Activated CD4-positive, alpha-beta T cell treated with anti-CD3 and anti-CD28 coated beads, Interleukin-2, amount 10 ng/mL, durations not matched to agents 7 days and 5 days (primary cell): ENCODE measurements around the gene GLB1L3. TPM values are rescaled to one million over a fixed set of nuclear protein-coding genes. Genes with fewer than 3 reads are reported as not detected.
A peak's percentile ranks its signal among the peaks of the same experiment; 100 is the strongest.

Source experiments
- CTCF ChIA-PET: fragments of 350-600 bp; sonication (Branson Sonifier 250); formaldehyde crosslinking; loops from one replicate; lab custom pipeline; 2021; ENCODE audit warnings: antibody characterized with exemption; lab: Charles Lee
- POLR2A ChIA-PET: fragments of 350-600 bp; sonication (Branson Sonifier 250); formaldehyde crosslinking; loops from one replicate; lab custom pipeline; 2021; ENCODE audit warnings: antibody characterized with exemption; lab: Charles Lee
- DNase-seq: peaks from one replicate; pipeline ENCODE4 v3.0.0-alpha.2; 2020
- H3K27ac Mint-ChIP-seq: one replicate; pipeline ENCODE4 v1.8.0; 2021; ENCODE audit warnings: mild to moderate bottlenecking, moderate library complexity, mixed read lengths
- H3K27me3 Mint-ChIP-seq: one replicate; pipeline ENCODE4 v1.8.0; 2021; ENCODE audit warnings: mixed read lengths
- H3K36me3 Mint-ChIP-seq: one replicate; pipeline ENCODE4 v1.8.0; 2021; ENCODE audit warnings: low read depth, mixed read lengths
- H3K4me1 Mint-ChIP-seq: one replicate; pipeline ENCODE4 v1.8.0; 2021; ENCODE audit warnings: mixed read lengths
- H3K4me3 Mint-ChIP-seq: one replicate; pipeline ENCODE4 v1.8.0; 2021; ENCODE audit warnings: mild to moderate bottlenecking, moderate library complexity, mixed read lengths
- H3K9me3 Mint-ChIP-seq: one replicate; pipeline ENCODE4 v1.8.0; 2021; ENCODE audit warnings: mixed read lengths
- total RNA-seq, 2 experiments: library from RNA; stranded (reverse); gene quantifications; one replicate each; pipeline ENCODE4 v1.2.3, GENCODE V29; 2021

The GLB1L3 gene
- total RNA-seq, 2 experiments from 2014 or later: 6.8 to 7.2 TPM

DNA sequence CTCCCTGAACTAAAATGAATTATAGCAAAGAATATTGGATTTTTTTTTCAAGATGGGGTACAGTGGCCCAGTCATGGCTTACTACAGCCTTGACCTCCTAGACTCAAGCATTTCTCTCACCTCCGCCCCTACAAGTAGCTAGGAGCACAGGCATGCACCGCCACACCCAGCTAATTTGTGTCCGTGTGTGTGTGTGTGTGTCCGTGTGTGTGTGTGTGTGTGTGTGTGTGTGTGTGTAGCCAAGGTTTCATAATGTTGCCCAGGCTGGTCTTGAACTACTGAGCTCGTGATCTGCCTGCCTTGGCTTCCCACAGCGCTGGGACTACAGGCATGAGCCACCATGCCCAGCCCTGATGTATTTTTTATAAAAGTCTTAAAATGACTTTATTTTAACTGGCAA, 35.6 kb upstream of the GLB1L3 start:
- no peaks in the 10 kb centered on the region for H3K4me1 Mint-ChIP-seq
- H3K27me3 Mint-ChIP-seq: no peaks in the 10 kb centered on the region
- POLR2A ChIA-PET: no interaction called here
- no peaks in the 10 kb centered on the region for H3K9me3 Mint-ChIP-seq
- DNase-seq: no peak
- CTCF ChIA-PET: interaction anchor here (1.0 to 2.1 kb wide), 3 partner anchors 9 to 36 kb away, joined by 3 to 6 read pairs (median 6); partner anchors contain the start of genes ACAD8, GLB1L3 and THYN1
- H3K4me3 Mint-ChIP-seq: no peak overlapping the region
- H3K36me3 Mint-ChIP-seq: peaks cover 42% of the 10 kb centered on the region
- no peak overlapping the region for H3K27ac Mint-ChIP-seq

DNA sequence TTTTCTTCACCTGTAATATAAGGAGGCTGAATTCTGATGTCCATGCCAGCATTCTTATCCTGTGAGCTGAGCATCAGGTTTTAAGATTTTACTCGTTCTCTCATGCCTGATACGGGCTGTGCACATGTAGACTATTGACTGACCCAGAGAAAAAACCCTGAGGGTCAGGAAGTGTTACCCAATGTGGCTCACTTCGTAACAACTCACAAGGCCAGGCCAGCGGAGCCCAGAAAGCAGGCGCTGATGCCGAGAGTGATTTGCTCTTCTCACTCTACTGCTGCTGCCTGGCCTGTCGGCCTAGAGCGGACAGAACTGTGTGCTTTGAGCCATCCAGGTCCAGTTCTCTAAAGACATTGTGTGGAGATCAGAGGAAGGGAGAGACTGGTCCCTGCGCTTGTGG, 33.8 kb upstream of the GLB1L3 start:
- DNase-seq: no peak
- H3K36me3 Mint-ChIP-seq: peaks cover 43% of the 10 kb centered on the region
- no peak overlapping the region for H3K27ac Mint-ChIP-seq
- CTCF ChIA-PET: interaction anchor here (2.1 kb wide), 1 partner anchor 10 kb away, joined by 6 read pairs; the partner anchor contains the start of genes ACAD8 and THYN1
- no peaks in the 10 kb centered on the region for H3K4me1 Mint-ChIP-seq
- no peaks in the 10 kb centered on the region for H3K27me3 Mint-ChIP-seq
- H3K4me3 Mint-ChIP-seq: no peak overlapping the region
- H3K9me3 Mint-ChIP-seq: no peaks in the 10 kb centered on the region
- POLR2A ChIA-PET: no interaction called here

DNA sequence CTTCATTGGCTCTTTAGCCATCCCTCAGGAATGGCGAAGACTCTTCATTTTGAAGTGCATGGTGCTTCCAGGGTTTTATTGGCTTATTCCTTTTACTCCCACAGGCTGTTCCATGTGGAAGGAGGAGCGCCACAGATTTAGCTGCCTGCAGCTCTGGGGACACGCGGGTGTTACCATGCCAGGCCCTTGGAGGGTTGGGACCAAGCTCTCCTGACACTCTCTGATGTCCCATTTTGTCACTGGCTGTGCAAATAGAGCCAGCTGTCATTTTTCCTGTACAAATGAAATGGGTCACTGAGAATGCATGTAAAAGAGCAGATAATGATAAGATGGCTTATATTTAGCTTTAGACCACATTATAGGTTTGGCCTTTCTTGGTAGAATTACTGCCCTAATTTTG, 32.3 kb upstream of the GLB1L3 start:
- ChIA-PET POLR2A (no interaction called here), CTCF (interaction anchor here (0.9 to 2.6 kb wide), 6 partner anchors 9 to 32 kb away, joined by 3 to 16 read pairs (median 8); partner anchors contain the start of genes GLB1L3, NCAPD3 and VPS26B)
- Mint-ChIP-seq H3K36me3 (peaks cover 49% of the 10 kb centered on the region), H3K27ac (no peak overlapping the region), H3K9me3 (no peaks in the 10 kb centered on the region), H3K27me3 (no peaks in the 10 kb centered on the region), H3K4me3 (no peak overlapping the region), H3K4me1 (peaks cover 3% of the 10 kb centered on the region)
- DNase-seq: no peak

DNA sequence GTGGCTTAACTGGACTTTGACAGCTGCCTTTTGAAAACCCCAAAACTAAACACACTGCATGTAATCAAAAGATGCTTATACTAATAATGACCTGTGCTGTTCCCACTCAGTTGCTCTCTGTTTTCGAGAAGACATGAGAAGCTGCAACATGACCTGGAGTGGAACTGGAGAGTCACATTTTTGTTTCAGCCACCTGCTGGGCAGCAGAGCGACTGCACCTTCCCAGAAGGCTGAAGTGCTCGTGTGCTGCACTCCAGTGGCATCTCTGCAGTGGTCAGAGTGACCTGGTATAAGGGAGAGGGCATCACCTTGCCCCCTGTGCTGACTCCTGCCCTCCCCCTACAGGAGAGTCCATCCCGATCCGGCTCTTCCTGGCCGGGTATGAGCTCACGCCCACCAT, 31.6 kb upstream of the GLB1L3 start:
- H3K27ac Mint-ChIP-seq: peak overlapping the region; percentile 47
- no peak overlapping the region for H3K4me3 Mint-ChIP-seq
- CTCF ChIA-PET: interaction anchor here (0.9 to 2.6 kb wide), 6 partner anchors 10 to 31 kb away, joined by 3 to 16 read pairs (median 8); partner anchors contain the start of genes GLB1L3, NCAPD3 and VPS26B
- H3K27me3 Mint-ChIP-seq: no peaks in the 10 kb centered on the region
- H3K36me3 Mint-ChIP-seq: peaks cover 48% of the 10 kb centered on the region
- POLR2A ChIA-PET: no interaction called here
- no peaks in the 10 kb centered on the region for H3K9me3 Mint-ChIP-seq
- H3K4me1 Mint-ChIP-seq: peaks cover 8% of the 10 kb centered on the region
- peak; percentile 40 for DNase-seq

DNA sequence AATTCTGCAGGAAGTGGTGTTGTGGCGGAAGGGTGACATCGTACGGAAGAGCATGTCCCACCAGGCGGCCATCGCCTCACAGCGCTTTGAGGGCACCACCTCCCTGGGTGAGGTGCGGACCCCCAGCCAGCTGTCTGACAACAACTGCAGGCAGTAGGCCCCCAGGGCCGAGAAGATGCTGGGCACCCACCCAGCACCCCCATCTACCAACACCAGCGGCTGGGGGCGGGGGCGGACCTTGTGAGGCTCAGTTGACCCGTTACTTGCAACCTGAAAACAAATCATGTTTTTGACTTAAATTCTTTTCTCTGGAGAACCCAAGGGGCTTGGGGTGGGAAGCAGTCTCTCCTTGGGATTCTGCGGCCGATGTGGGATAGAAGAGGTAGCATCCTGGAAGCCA, 30.7 kb upstream of the GLB1L3 start:
- Mint-ChIP-seq H3K4me3 (no peak overlapping the region), H3K27me3 (no peaks in the 10 kb centered on the region), H3K4me1 (peaks cover 8% of the 10 kb centered on the region), H3K9me3 (no peaks in the 10 kb centered on the region), H3K27ac (no peak overlapping the region), H3K36me3 (peaks cover 43% of the 10 kb centered on the region)
- DNase-seq: no peak
- ChIA-PET CTCF (interaction anchor here (0.9 to 2.6 kb wide), 6 partner anchors 11 to 31 kb away, joined by 3 to 16 read pairs (median 8); partner anchors contain the start of genes GLB1L3, NCAPD3 and VPS26B), POLR2A (no interaction called here)

GRCh38 chr11:134246100-134246499, 30.1 kb upstream of the GLB1L3 start:
- peaks cover 8% of the 10 kb centered on the region for H3K4me1 Mint-ChIP-seq
- no peak overlapping the region for H3K4me3 Mint-ChIP-seq
- ChIA-PET POLR2A (no interaction called here), CTCF (no interaction called here)
- H3K27me3 Mint-ChIP-seq: no peaks in the 10 kb centered on the region
- no peak overlapping the region for H3K27ac Mint-ChIP-seq
- no peak for DNase-seq
- no peaks in the 10 kb centered on the region for H3K9me3 Mint-ChIP-seq
- H3K36me3 Mint-ChIP-seq: peaks cover 44% of the 10 kb centered on the region

DNA sequence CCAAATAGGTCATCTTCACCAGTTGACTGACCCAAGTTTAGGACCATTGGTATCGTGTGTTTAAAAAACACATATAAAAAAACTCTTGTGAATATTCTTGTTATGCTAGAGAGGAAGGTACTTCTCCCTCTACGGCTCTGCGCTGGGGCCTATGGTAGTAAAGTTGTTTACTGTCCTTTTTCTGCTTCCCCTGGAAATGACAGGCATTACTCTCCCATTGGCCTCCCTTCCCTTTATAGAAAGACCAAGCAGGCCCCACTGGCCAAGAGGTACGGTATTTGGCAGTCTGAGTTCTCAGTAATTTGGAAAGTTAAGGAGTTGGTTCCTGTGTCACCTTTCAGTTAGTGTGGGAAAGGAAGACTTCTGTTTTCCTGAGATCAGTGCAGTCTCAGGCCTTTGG, 29.5 kb upstream of the GLB1L3 start:
- Mint-ChIP-seq H3K4me3 (no peak overlapping the region), H3K4me1 (peaks cover 11% of the 10 kb centered on the region), H3K27ac (no peak overlapping the region), H3K36me3 (peaks cover 47% of the 10 kb centered on the region), H3K27me3 (no peaks in the 10 kb centered on the region), H3K9me3 (no peaks in the 10 kb centered on the region)
- no peak for DNase-seq
- ChIA-PET POLR2A (no interaction called here), CTCF (no interaction called here)

GRCh38 chr11:134248910-134249480, 27.2 kb upstream of the GLB1L3 start:
- no peak for DNase-seq
- H3K9me3 Mint-ChIP-seq: no peaks in the 10 kb centered on the region
- H3K27me3 Mint-ChIP-seq: no peaks in the 10 kb centered on the region
- peaks cover 20% of the 10 kb centered on the region for H3K4me1 Mint-ChIP-seq
- no peak overlapping the region for H3K4me3 Mint-ChIP-seq
- H3K36me3 Mint-ChIP-seq: peaks cover 37% of the 10 kb centered on the region
- ChIA-PET POLR2A (no interaction called here), CTCF (interaction anchor here (0.8 to 2.0 kb wide), 6 partner anchors 8 to 27 kb away, joined by 3 to 8 read pairs (median 4); partner anchors contain the start of gene GLB1L3)
- peak overlapping the region; percentile 10 for H3K27ac Mint-ChIP-seq

DNA sequence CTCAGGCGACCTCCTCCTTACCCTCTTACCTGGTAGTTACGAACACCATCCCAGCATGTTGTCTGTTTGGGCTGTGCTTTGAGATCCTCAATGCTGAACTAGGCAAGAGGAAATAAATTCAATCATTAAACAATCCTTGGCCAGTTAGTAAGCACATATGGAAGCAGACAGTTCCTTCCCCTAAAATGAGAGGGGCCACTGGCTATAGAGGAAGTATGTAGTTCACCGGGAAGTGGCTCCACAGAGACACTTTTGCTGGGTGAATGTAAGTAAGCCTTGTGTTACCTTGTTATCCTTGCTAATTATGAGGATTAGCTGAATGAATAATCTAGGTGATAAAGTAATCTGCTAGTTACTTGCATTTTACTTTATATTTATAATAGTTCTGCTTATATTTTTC, 25.9 kb upstream of the GLB1L3 start:
- Mint-ChIP-seq H3K4me3 (no peak overlapping the region), H3K27me3 (no peaks in the 10 kb centered on the region), H3K27ac (no peak overlapping the region), H3K4me1 (peaks cover 29% of the 10 kb centered on the region), H3K36me3 (peaks cover 28% of the 10 kb centered on the region), H3K9me3 (no peaks in the 10 kb centered on the region)
- POLR2A ChIA-PET: no interaction called here
- DNase-seq: no peak
- CTCF ChIA-PET: interaction anchor here (2.0 to 2.1 kb wide), 2 partner anchors 10 to 12 kb away, joined by 5 to 6 read pairs; no protein-coding TSS in a partner anchor

GRCh38 chr11:134250675-134251074, 25.5 kb upstream of the GLB1L3 start:
- H3K4me3 Mint-ChIP-seq: no peak overlapping the region
- peaks cover 28% of the 10 kb centered on the region for H3K36me3 Mint-ChIP-seq
- H3K9me3 Mint-ChIP-seq: no peaks in the 10 kb centered on the region
- POLR2A ChIA-PET: no interaction called here
- CTCF ChIA-PET: interaction anchor here (2.1 kb wide), 1 partner anchor 11 kb away, joined by 5 read pairs; no protein-coding TSS in a partner anchor
- no peak overlapping the region for H3K27ac Mint-ChIP-seq
- no peaks in the 10 kb centered on the region for H3K27me3 Mint-ChIP-seq
- no peak for DNase-seq
- H3K4me1 Mint-ChIP-seq: peaks cover 33% of the 10 kb centered on the region

DNA sequence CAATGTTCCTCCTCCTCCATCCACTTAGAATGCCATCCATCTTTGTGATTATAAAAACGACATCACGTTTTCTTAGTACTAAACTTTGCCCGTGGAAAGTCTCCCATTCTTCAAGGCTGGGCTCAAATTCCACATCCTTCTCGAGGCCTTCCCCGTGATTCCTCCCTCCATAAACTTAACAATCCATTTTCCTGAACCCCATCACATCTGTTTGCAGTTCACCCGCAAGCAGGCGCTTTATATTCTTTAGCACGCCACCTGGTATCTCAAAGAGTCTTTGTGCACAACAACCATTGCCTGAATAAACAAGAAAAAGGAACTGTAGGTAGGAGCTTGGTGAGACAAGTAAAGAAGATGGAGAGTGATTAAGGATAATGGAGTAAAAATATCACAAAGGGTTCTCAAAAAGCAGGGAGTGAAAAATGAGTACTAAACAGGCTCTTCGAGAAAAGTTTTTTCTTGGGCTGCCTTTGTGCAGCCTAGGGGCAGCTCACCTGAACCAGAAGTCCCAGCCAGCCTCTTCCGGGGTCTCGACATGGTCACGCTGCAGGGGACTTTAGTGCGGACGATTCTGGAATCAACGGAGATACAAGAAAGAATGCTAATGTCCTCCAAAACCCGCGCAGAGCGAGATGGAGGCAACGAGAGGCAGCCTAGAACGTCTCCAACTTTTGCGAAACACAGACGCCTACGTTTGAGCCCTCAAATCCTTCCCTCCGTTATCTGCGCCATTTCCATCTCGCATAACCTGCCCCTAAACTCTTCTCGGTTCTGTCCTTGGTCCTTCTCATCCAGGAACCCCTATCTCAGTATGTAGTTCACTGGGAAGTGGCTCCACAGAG, 23.6 kb upstream of the GLB1L3 start:
- Mint-ChIP-seq H3K27ac (peak overlapping the region; percentile 83), H3K4me1 (peaks cover 35% of the 10 kb centered on the region), H3K27me3 (no peaks in the 10 kb centered on the region), H3K9me3 (no peaks in the 10 kb centered on the region), H3K36me3 (peaks cover 18% of the 10 kb centered on the region), H3K4me3 (peak overlapping the region; percentile 88)
- ChIA-PET POLR2A (interaction anchor here (3.0 kb wide), 1 partner anchor 28 kb away, joined by 14 read pairs; the partner anchor contains the start of genes NCAPD3 and VPS26B), CTCF (interaction anchor here (1.0 to 2.1 kb wide), 6 partner anchors 11 to 28 kb away, joined by 3 to 6 read pairs (median 4); partner anchors contain the start of gene VPS26B)
- peak; percentile 41 for DNase-seq

DNA sequence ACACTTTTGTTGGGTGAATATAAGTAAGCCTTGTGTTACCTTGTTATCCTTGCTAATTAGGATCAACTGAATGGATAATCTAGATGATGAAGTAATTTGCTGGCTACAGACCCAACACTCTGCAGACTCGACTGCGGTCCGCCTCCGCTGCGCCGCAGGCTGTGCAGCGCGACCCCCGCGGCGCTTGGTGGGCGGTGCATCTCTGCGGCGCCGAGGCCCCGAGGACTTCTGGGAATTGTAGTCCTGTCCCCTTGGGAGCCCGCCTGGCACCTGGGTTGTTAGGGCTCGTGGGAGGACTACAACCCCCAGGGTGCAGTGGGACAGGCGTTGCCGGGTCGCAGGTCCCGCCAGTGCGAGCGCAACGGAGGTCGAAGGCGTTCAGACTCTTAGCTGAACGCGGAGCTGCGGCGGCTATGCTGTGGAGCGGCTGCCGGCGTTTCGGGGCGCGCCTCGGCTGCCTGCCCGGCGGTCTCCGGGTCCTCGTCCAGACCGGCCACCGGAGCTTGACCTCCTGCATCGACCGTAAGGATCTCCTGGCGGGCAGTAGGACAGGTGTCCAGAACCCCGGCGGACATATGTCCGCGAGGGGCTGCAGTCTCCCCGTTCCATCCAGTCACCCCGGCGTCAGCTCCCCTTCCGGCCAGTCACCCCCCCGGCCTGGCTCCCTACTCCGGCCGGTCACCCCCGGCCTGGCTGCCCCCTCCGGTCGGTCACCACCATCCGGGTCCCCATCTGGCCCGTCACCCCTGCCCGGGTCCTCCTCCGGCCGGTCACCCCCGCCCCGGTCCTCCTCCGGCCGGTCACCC, 22.8 kb upstream of the GLB1L3 start, which contains the start of the genes ACAD8 and THYN1:
Gene ACAD8 (plus strand): TSS at position 381 of the 806 bp plus-strand sequence. CDS start 33 bp downstream, at position 414.
Gene THYN1 (minus strand): TSS at position 165 of the 806 bp plus-strand sequence. CDS start 470 bp downstream, outside the sequence.
- H3K36me3 Mint-ChIP-seq: peaks cover 12% of the 10 kb centered on the region
- H3K4me3 Mint-ChIP-seq: peak within 1 kb of the TSS; percentile 88
- ChIA-PET CTCF (interaction anchor here (1.0 to 2.1 kb wide), 4 partner anchors 11 to 22 kb away, joined by 4 to 6 read pairs (median 4); no protein-coding TSS in a partner anchor), POLR2A (interaction anchor here (0.5 to 3.0 kb wide), 2 partner anchors 17 to 29 kb away, joined by 4 to 14 read pairs; partner anchors contain the start of genes NCAPD3 and VPS26B)
- DNase-seq: peak; percentile 97
- peak within 1 kb of the TSS; percentile 89 for H3K27ac Mint-ChIP-seq
- no peaks in the 10 kb centered on the region for H3K9me3 Mint-ChIP-seq
- H3K27me3 Mint-ChIP-seq: no peaks in the 10 kb centered on the region
- H3K4me1 Mint-ChIP-seq: peaks cover 35% of the 10 kb centered on the region
